ENCODE results near the gene RER1.

Gene RER1

GRCh38 chr1:2416403-2416802 lies 24.8 kb downstream of the RER1 start:
- no peak overlapping the region for H3K4me3 ChIP-seq (ENCODE audit: low read length)
- TF ChIP-seq CTCF (conservative IDR thresholded peaks at IDR 0.05; ENCODE audit: low read depth, low read length): no peak
- DNase-seq (ENCODE audit: low read depth): no peak

GRCh38 chr1:2417083-2417832 lies 25.6 kb downstream of the RER1 start:
- no peak overlapping the region for H3K4me3 ChIP-seq (ENCODE audit: low read length)
- no peak for TF ChIP-seq CTCF (conservative IDR thresholded peaks at IDR 0.05; ENCODE audit: low read depth, low read length)
- DNase-seq (ENCODE audit: low read depth): no peak

- no peak overlapping the region for H3K4me3 ChIP-seq (ENCODE audit: low read length)
- DNase-seq (ENCODE audit: low read depth): no peak
- no peak for TF ChIP-seq CTCF (conservative IDR thresholded peaks at IDR 0.05; ENCODE audit: low read depth, low read length)
These were observed 26.2 kb downstream of the RER1 start for GRCh38 chr1:2417833-2418225.

- no peak overlapping the region for H3K4me3 ChIP-seq (ENCODE audit: low read length)
- DNase-seq (ENCODE audit: low read depth): no peak
- TF ChIP-seq CTCF (conservative IDR thresholded peaks at IDR 0.05; ENCODE audit: low read depth, low read length): no peak
These were observed 27.2 kb downstream of the RER1 start for GRCh38 chr1:2418791-2419320.

GRCh38 chr1:2419416-2419815 lies 27.8 kb downstream of the RER1 start:
- TF ChIP-seq CTCF (conservative IDR thresholded peaks at IDR 0.05; ENCODE audit: low read depth, low read length): no peak
- DNase-seq (ENCODE audit: low read depth): no peak
- H3K4me3 ChIP-seq (ENCODE audit: low read length): no peak overlapping the region

- DNase-seq (ENCODE audit: low read depth): no peak
- TF ChIP-seq CTCF (conservative IDR thresholded peaks at IDR 0.05; ENCODE audit: low read depth, low read length): no peak
- H3K4me3 ChIP-seq (ENCODE audit: low read length): no peak overlapping the region
These were observed 30.9 kb downstream of the RER1 start for GRCh38 chr1:2422523-2422922.

- no peak for TF ChIP-seq CTCF (conservative IDR thresholded peaks at IDR 0.05; ENCODE audit: low read depth, low read length)
- no peak for DNase-seq (ENCODE audit: low read depth)
- no peak overlapping the region for H3K4me3 ChIP-seq (ENCODE audit: low read length)
These were observed 34.3 kb downstream of the RER1 start for GRCh38 chr1:2425892-2426291.
